Activated naive CD4-positive, alpha-beta T cell treated with anti-CD3 and anti-CD28 coated beads, Interleukin-2, amount 50 U/mL, for 24 hours (primary cell): Measurements from ENCODE around the gene MTHFD2.
"Not testable (repeated sequence)": the region's sequence is repeated elsewhere in the genome, so short reads cannot be mapped to it uniquely, and the experiment has no call there.

Experiments used
- H3K27ac Mint-ChIP-seq: one replicate; pipeline ENCODE4 v1.8.0; 2021; ENCODE audit warnings: mild to moderate bottlenecking, mixed read lengths
- H3K27me3 Mint-ChIP-seq: one replicate; pipeline ENCODE4 v1.8.0; 2021; ENCODE audit warnings: mixed read lengths
- H3K36me3 Mint-ChIP-seq: one replicate; pipeline ENCODE4 v1.8.0; 2021; ENCODE audit warnings: mixed read lengths
- H3K4me1 Mint-ChIP-seq: one replicate; pipeline ENCODE4 v1.8.0; 2021; ENCODE audit warnings: mixed read lengths
- H3K4me3 Mint-ChIP-seq: one replicate; pipeline ENCODE4 v1.8.0; 2021; ENCODE audit warnings: mild to moderate bottlenecking, mixed read lengths
- H3K9me3 Mint-ChIP-seq: one replicate; pipeline ENCODE4 v1.8.0; 2021; ENCODE audit warnings: mixed read lengths

Gene MTHFD2

GRCh38 chr2:74215771-74216170, 17.4 kb downstream of the MTHFD2 start:
- not testable (repeated sequence) for H3K27me3 Mint-ChIP-seq, H3K4me1 Mint-ChIP-seq, H3K4me3 Mint-ChIP-seq, H3K27ac Mint-ChIP-seq, H3K9me3 Mint-ChIP-seq
- peaks cover 14% of the 10 kb centered on the region for H3K36me3 Mint-ChIP-seq

DNA sequence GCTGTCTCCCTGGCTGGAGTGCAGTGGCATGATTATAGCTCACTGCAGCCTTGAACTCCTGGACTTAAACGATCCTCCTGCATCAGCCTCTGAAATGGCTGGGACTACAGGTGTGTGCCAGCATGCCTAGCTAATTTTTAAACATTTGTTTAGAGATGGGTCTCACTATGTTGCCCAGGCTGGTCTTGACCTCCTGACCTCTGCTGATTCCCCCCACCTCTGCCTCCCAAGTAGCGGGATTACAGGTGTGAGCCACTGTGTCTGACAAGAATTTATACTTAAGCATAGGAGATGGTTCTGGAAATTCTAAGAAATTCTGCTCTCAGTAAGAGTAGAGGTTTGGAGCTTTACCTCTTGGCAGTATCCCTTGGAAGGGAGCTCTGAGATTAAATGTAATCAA, 18.2 kb downstream of the MTHFD2 start:
- Mint-ChIP-seq H3K4me1 (no peaks in the 10 kb centered on the region), H3K4me3 (no peak overlapping the region), H3K27me3 (no peaks in the 10 kb centered on the region), H3K36me3 (peaks cover 12% of the 10 kb centered on the region), H3K27ac (no peak overlapping the region), H3K9me3 (no peaks in the 10 kb centered on the region)

GRCh38 chr2:74219846-74220486, 21.6 kb downstream of the MTHFD2 start:
- no peaks in the 10 kb centered on the region for H3K4me1 Mint-ChIP-seq
- H3K27me3 Mint-ChIP-seq, result no peaks in the 10 kb centered on the region
- H3K27ac Mint-ChIP-seq, result peak overlapping the region; percentile 69
- H3K4me3 Mint-ChIP-seq, result no peak overlapping the region
- H3K36me3 Mint-ChIP-seq, result peaks cover 9% of the 10 kb centered on the region
- no peaks in the 10 kb centered on the region for H3K9me3 Mint-ChIP-seq

DNA sequence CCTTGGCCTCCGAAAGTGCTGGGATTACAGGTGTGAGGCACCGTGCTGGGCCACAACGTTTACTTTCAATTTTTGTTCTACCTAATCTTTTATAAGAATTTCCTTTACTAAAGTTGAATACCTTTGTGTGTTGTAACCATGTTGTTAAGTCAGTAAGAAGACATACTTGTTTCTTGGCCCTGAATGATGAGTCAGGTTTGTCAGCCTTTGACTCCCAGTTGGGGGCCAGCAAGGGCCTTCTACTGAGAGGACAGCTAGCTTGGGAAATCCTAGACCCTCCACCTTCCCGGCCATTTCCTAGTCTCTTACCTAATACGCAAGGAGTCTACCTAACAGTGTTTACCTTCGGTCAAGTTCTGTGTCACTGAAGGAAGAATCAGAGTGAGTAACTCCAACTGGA, 22.7 kb downstream of the MTHFD2 start:
- no peaks in the 10 kb centered on the region for H3K9me3 Mint-ChIP-seq
- no peak overlapping the region for H3K27ac Mint-ChIP-seq

GRCh38 chr2:74221604-74222299, 23.3 kb downstream of the MTHFD2 start:
- Mint-ChIP-seq H3K36me3 (peaks cover 9% of the 10 kb centered on the region), H3K27me3 (no peaks in the 10 kb centered on the region), H3K9me3 (no peaks in the 10 kb centered on the region), H3K4me3 (no peak overlapping the region), H3K27ac (peak overlapping the region; percentile 62), H3K4me1 (no peaks in the 10 kb centered on the region)

More for the DNA sequence above, 22.7 kb downstream of the MTHFD2 start:
- Mint-ChIP-seq H3K27me3 (no peaks in the 10 kb centered on the region), H3K36me3 (peaks cover 9% of the 10 kb centered on the region), H3K4me3 (no peak overlapping the region), H3K4me1 (no peaks in the 10 kb centered on the region)

- Mint-ChIP-seq H3K9me3 (no peaks in the 10 kb centered on the region), H3K27ac (no peak overlapping the region), H3K4me3 (no peak overlapping the region), H3K4me1 (no peaks in the 10 kb centered on the region), H3K27me3 (no peaks in the 10 kb centered on the region), H3K36me3 (peaks cover 9% of the 10 kb centered on the region)
Measured at GRCh38 chr2:74222300-74222650, 23.9 kb downstream of the MTHFD2 start.

GRCh38 chr2:74223941-74224770, 25.7 kb downstream of the MTHFD2 start:
- Mint-ChIP-seq H3K27me3 (no peaks in the 10 kb centered on the region), H3K36me3 (peaks cover 6% of the 10 kb centered on the region), H3K27ac (peak overlapping the region; percentile 19), H3K4me3 (no peak overlapping the region), H3K9me3 (no peaks in the 10 kb centered on the region), H3K4me1 (no peaks in the 10 kb centered on the region)

- no peak overlapping the region for H3K4me3 Mint-ChIP-seq
- H3K9me3 Mint-ChIP-seq, result no peaks in the 10 kb centered on the region
- H3K36me3 Mint-ChIP-seq, result no peaks in the 10 kb centered on the region
- no peak overlapping the region for H3K27ac Mint-ChIP-seq
- H3K4me1 Mint-ChIP-seq, result no peaks in the 10 kb centered on the region
- no peaks in the 10 kb centered on the region for H3K27me3 Mint-ChIP-seq
Measured at GRCh38 chr2:74225698-74226459, 27.5 kb downstream of the MTHFD2 start.

GRCh38 chr2:74226648-74227213, 28.3 kb downstream of the MTHFD2 start:
- Mint-ChIP-seq H3K27ac (no peak overlapping the region), H3K4me1 (no peaks in the 10 kb centered on the region), H3K9me3 (no peaks in the 10 kb centered on the region), H3K4me3 (no peak overlapping the region), H3K36me3 (no peaks in the 10 kb centered on the region), H3K27me3 (no peaks in the 10 kb centered on the region)

DNA sequence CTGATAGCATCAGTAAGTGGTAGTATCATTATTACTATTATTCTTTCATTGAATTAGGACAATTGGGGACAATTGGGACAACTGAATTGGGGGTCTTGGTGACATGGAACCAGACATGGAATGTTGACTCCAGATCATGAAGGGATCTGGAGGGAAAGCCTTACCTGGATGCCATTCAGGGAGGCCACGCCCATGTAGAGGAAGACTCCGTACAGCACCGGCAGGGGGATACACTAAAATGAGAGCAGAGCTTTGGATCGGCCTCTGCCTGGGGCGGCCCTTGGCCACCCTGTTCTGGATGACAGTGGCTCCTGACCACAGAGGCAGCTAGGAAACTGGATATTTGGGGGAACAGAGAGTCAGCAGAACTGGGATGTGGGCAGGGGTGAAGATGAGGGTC, 29.2 kb downstream of the MTHFD2 start:
- no peaks in the 10 kb centered on the region for H3K36me3 Mint-ChIP-seq
- H3K4me1 Mint-ChIP-seq, result no peaks in the 10 kb centered on the region
- no peaks in the 10 kb centered on the region for H3K27me3 Mint-ChIP-seq
- H3K9me3 Mint-ChIP-seq, result no peaks in the 10 kb centered on the region
- no peak overlapping the region for H3K4me3 Mint-ChIP-seq
- no peak overlapping the region for H3K27ac Mint-ChIP-seq

DNA sequence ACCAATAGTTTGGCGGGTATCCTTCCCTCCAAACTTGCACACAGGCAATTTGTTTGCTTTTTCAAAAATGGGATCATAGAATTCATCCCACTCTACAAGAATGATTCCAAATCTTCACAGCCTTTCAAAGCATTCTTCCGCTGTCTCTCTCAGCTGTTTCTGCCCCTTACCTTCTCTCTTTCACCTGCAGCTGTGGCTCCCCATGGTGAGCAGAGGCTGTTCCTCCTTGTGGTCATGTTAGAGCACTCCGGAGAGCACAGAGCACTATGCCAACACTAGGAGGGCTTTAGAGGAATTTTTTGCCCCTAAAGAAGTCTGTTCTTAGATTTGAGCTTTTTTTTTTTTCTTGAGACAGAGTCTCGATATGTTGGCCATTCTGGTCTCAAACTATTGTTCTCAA, 30.4 kb downstream of the MTHFD2 start:
- Mint-ChIP-seq H3K27ac (no peak overlapping the region), H3K27me3 (no peaks in the 10 kb centered on the region), H3K36me3 (no peaks in the 10 kb centered on the region), H3K4me3 (no peak overlapping the region), H3K9me3 (no peaks in the 10 kb centered on the region), H3K4me1 (no peaks in the 10 kb centered on the region)

DNA sequence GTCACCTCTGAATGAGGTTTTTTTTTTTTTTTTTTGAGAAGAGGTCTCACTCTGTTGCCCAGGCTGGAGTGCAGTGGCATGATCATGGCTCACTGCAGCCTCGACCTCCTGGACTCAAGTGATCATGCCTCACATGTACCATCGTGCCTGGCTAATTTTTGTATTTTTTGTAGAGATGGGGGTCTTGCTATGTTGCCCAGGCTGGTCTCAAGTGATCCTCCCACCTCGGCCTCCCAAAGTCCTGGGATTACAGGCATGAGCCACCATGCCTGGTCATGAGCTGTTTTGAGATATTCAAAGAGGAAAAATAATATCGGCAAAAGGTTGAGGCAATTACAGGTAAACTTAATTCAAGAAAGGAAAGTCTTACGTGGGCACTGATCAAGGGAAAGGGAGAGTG, 31.4 kb downstream of the MTHFD2 start:
- H3K27me3 Mint-ChIP-seq, H3K36me3 Mint-ChIP-seq, H3K4me3 Mint-ChIP-seq, H3K4me1 Mint-ChIP-seq, H3K9me3 Mint-ChIP-seq: not testable (repeated sequence)
- H3K27ac Mint-ChIP-seq, result peak overlapping the region; percentile 30

DNA sequence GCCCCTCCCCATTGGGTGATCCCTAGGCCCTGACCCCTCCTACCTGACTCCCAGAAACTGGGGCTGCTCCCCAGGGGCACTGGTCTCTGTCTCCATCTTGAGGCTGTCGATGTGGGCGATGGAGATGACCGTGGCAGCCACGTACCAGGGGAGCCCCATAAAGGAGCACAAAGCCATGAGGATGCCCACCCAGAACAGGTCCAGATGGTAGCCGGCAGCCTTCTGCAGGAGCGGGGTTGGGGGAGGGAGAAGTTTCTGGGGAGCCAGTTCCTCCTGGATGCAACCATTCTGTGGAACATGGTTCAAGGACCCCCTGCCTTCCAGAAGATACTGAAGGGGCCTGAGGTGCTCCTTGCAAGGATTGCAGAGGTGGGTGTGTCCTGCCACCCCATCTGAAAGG, 34.0 kb downstream of the MTHFD2 start:
- peaks cover 4% of the 10 kb centered on the region for H3K36me3 Mint-ChIP-seq
- no peak overlapping the region for H3K27ac Mint-ChIP-seq
- H3K27me3 Mint-ChIP-seq, result no peaks in the 10 kb centered on the region
- H3K4me1 Mint-ChIP-seq, result no peaks in the 10 kb centered on the region
- no peaks in the 10 kb centered on the region for H3K9me3 Mint-ChIP-seq
- no peak overlapping the region for H3K4me3 Mint-ChIP-seq

DNA sequence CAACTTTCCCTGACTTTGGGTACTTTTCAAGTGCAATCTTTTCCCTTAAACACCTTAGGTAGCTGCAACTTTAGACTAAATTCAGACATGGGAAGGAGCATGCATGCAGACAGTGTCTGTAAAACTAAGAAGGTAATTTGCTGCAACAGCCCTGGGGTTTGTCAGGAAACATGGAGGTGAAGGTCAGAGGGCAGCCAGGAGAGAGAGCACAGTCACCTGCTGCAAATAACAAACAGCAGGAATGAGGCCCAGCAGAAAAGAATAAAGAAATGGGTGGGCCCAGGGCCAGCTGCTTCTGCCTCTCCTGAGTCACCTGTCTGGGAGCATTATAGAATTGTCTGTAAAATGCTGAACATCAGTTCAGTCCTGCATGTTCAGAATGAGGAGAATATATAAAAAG, 35.2 kb downstream of the MTHFD2 start:
- Mint-ChIP-seq H3K27ac (no peak overlapping the region), H3K27me3 (no peaks in the 10 kb centered on the region), H3K4me1 (no peaks in the 10 kb centered on the region), H3K36me3 (peaks cover 5% of the 10 kb centered on the region), H3K4me3 (no peak overlapping the region), H3K9me3 (no peaks in the 10 kb centered on the region)

- Mint-ChIP-seq H3K27me3 (no peaks in the 10 kb centered on the region), H3K27ac (no peak overlapping the region), H3K9me3 (no peaks in the 10 kb centered on the region), H3K36me3 (peaks cover 7% of the 10 kb centered on the region), H3K4me3 (no peak overlapping the region), H3K4me1 (no peaks in the 10 kb centered on the region)
Measured at GRCh38 chr2:74235041-74235440, 36.6 kb downstream of the MTHFD2 start.
